B cell (primary cell): ENCODE results near the gene PLD4. TPM values are rescaled to one million over a fixed set of nuclear protein-coding genes. Genes with fewer than 3 reads are reported as not detected.
"Not testable (repeated sequence)": the region's sequence is repeated elsewhere in the genome, so short reads cannot be mapped to it uniquely, and the experiment has no call there.

Experiments used
- ATAC-seq: fragments of 200-7000 bp; cut with Tn5 transposase; one replicate; pipeline ENCODE4 v1.10.0; 2021; ENCODE audit warnings: low read depth, mild to moderate bottlenecking, moderate number of reproducible peaks, moderate library complexity
- CTCF ChIA-PET: fragments of 350-600 bp; sonication (Branson Sonifier 250); formaldehyde crosslinking; loops from one replicate; lab custom pipeline; 2021; ENCODE audit warnings: antibody characterized with exemption, inconsistent platforms; lab: Charles Lee
- POLR2A ChIA-PET: fragments of 350-600 bp; sonication (Branson Sonifier 250); formaldehyde crosslinking; loops from one replicate; lab custom pipeline; 2021; ENCODE audit warnings: antibody characterized with exemption; lab: Charles Lee
- DNase-seq: peaks from one replicate; pipeline ENCODE4 v3.0.0; 2013
- H2AFZ ChIP-seq: 2 replicates; pipeline ENCODE4 v1.6.1; 2012; ENCODE audit warnings: mild to moderate bottlenecking, low read depth, low read length; ENCODE audit not compliant: insufficient read depth, poor library complexity, severe bottlenecking
- H3K27ac ChIP-seq, 2 donors: 1 replicate in 1 of 2; 2 replicates in 1 of 2; pipeline ENCODE4 v1.5.1; 2012 to 2013; ENCODE audit warnings: low read length in 2 of 2, mild to moderate bottlenecking in 2 of 2, moderate library complexity in 1 of 2
- H3K27me3 ChIP-seq, 4 experiments: fragments of 200-600 bp in 1 of 4; sonication (generic) in 1 of 4; replicated peaks in 1 of 4; 1 replicate in 2 of 4; 2 replicates in 2 of 4; pipeline versions ENCODE4 v1.6.1 to v1.7.0; 2013 to 2016; ENCODE audit warnings: low read length in 3 of 4, mild to moderate bottlenecking in 2 of 4, mixed read lengths in 1 of 4, moderate library complexity in 1 of 4; ENCODE audit not compliant: insufficient read depth in 4 of 4, control insufficient read depth in 3 of 4; ENCODE audit errors: control extremely low read depth in 1 of 4
- H3K36me3 ChIP-seq, 2 experiments: replicated peaks in 1 of 2; 1 replicate in 1 of 2; 2 replicates in 1 of 2; pipeline versions ENCODE4 v1.6.1 to v1.7.1; 2013; ENCODE audit warnings: low read length in 1 of 2; ENCODE audit not compliant: insufficient read depth in 2 of 2, control insufficient read depth in 1 of 2; ENCODE audit errors: control extremely low read depth in 1 of 2, extremely low read depth in 1 of 2
- H3K4me1 ChIP-seq, 2 donors: fragments of 200-600 bp in 1 of 2; sonication (generic) in 1 of 2; 1 replicate in 1 of 2; 2 replicates in 1 of 2; pipeline versions ENCODE4 v1.5.1 to v1.6.1; 2013 to 2017; ENCODE audit warnings: low read length in 2 of 2; ENCODE audit not compliant: control insufficient read depth in 2 of 2, insufficient read depth in 2 of 2
- H3K4me2 ChIP-seq: replicated peaks from 2 replicates; pipeline ENCODE3; 2012; ENCODE audit warnings: mild to moderate bottlenecking, low read depth, low read length; ENCODE audit not compliant: poor library complexity, severe bottlenecking
- H3K4me3 ChIP-seq, 5 experiments: fragments of 200-600 bp in 1 of 5; sonication (generic) in 1 of 5; 1 replicate in 3 of 5; 2 replicates in 2 of 5; pipeline versions ENCODE4 v1.5.1 to v1.7.0; 2011 to 2016; ENCODE audit warnings: low read length in 4 of 5, mild to moderate bottlenecking in 4 of 5, low read depth in 2 of 5, control low read depth in 1 of 5, moderate library complexity in 1 of 5; ENCODE audit not compliant: insufficient read depth in 1 of 5; ENCODE audit errors: control extremely low read depth in 1 of 5, extremely low read depth in 1 of 5
- H3K79me2 ChIP-seq: fragments of 200-600 bp; sonication (generic); one replicate; pipeline ENCODE4 v1.6.0; 2016; ENCODE audit warnings: low read length; ENCODE audit not compliant: control insufficient read depth, insufficient read depth
- H3K9ac ChIP-seq: fragments of 200-600 bp; sonication (generic); 2 replicates; pipeline ENCODE4 v1.6.1; 2017; ENCODE audit warnings: mild to moderate bottlenecking, low read length, moderate library complexity
- H3K9me3 ChIP-seq, 3 donors: one replicate each; pipeline versions ENCODE4 v1.6.1 to v1.7.1; 2013; ENCODE audit warnings: low read length in 2 of 3; ENCODE audit not compliant: control insufficient read depth in 2 of 3, insufficient read depth in 1 of 3; ENCODE audit errors: control extremely low read depth in 1 of 3
- H4K20me1 ChIP-seq: 2 replicates; pipeline ENCODE4 v1.6.0; 2012; ENCODE audit warnings: mild to moderate bottlenecking, low read length; ENCODE audit not compliant: insufficient read depth, control insufficient read depth, poor library complexity, severe bottlenecking
- H3K27ac Mint-ChIP-seq: one replicate; pipeline ENCODE4 v1.8.0; 2021; ENCODE audit warnings: mixed read lengths
- H3K27me3 Mint-ChIP-seq: one replicate; pipeline ENCODE4 v1.8.0; 2021; ENCODE audit warnings: mixed read lengths
- H3K4me1 Mint-ChIP-seq: one replicate; pipeline ENCODE4 v1.8.0; 2021; ENCODE audit warnings: mixed read lengths
- H3K4me3 Mint-ChIP-seq: one replicate; pipeline ENCODE4 v1.8.0; 2021; ENCODE audit warnings: mixed read lengths
- H3K9me3 Mint-ChIP-seq: one replicate; pipeline ENCODE4 v1.8.0; 2022; ENCODE audit warnings: mixed read lengths; ENCODE audit not compliant: insufficient read depth
- EZH2 ChIP-seq: IDR thresholded peaks from 2 replicates; pipeline ENCODE4 v1.6.1; 2012; ENCODE audit warnings: borderline replicate concordance, low read depth, mild to moderate bottlenecking, moderate library complexity, low read length; ENCODE audit not compliant: insufficient read depth, poor library complexity, severe bottlenecking
- WGBS: methylation state at CpG from one replicate; pipeline ENCODE4 v1.1.5; 2013; ENCODE audit warnings: missing lambda C conversion rate; ENCODE audit not compliant: insufficient coverage; 5-methylcytosine and 5-hydroxymethylcytosine counted together
- intact Hi-C: fragments of 100-400 bp; cut with micrococcal nuclease; formaldehyde crosslinking; loops from one replicate; pipeline ENCODE4 v1.10.0; 2022
- polyA plus RNA-seq: library from polyadenylated mRNA; depleted of rRNA; stranded (reverse); fragments of >200 nt; gene quantifications from 2 replicates; pipeline ENCODE4 v1.2.3, GENCODE V29; 2012
- total RNA-seq, 2 donors: library from RNA; stranded (reverse); fragments of 120-200 nt in 1 of 2; gene quantifications; 1 replicate in 1 of 2; 2 replicates in 1 of 2; pipeline versions ENCODE4 v1.2.3 to v1.2.4, GENCODE V29; 2013 to 2022
- TF ChIP-seq, protein P1 (sequence below): fragments of 200-600 bp; IDR thresholded peaks from one replicate; pipeline ENCODE4 v1.8.0; 2022; ENCODE audit warnings: antibody characterized with exemption, mild to moderate bottlenecking

PLD4 gene
- total and polyA plus RNA-seq, 2 donors (not counting 1 experiment from before 2014, with no cell fraction given) = 49.9 to 79.7 TPM

DNA sequence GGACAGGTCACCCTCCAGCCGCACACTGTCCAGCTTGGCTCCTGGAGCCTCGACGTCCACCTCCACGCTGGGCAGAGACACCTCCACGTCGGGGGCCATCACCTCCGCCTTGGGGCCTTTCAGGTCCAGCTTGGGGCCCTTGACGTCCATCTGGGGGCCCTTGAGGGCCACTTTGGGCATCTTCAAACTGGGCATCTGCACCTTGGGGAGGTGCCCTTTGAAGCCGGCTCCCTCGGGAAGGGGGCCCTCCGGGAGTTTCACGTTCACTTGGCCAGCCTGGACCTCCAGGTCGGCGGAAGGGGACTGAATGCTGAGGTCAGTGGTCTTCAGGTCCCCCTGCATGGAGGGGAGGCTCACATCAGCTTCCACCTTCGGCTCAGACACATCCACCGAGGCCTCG, 25.3 kb downstream of the PLD4 start:
- Histone ChIP-seq H3K9ac (no peak overlapping the region), H3K79me2 (no peaks in the 10 kb centered on the region), H3K9me3 (no peaks in the 10 kb centered on the region), H4K20me1 (no peaks in the 10 kb centered on the region), H3K4me3 (no peak overlapping the region), H2AFZ (no peak overlapping the region), H3K4me1 (no peaks in the 10 kb centered on the region), H3K4me2 (no peak overlapping the region), H3K27me3 (no peaks in the 10 kb centered on the region), H3K36me3 (no peaks in the 10 kb centered on the region), H3K27ac (no peak overlapping the region)
- CTCF ChIA-PET = no interaction called here
- 90% methylated on average over 17 of the region's 17 CpGs for WGBS
- H3K27me3 Mint-ChIP-seq = no peaks in the 10 kb centered on the region
- no peak overlapping the region for H3K27ac Mint-ChIP-seq
- no peaks in the 10 kb centered on the region for H3K9me3 Mint-ChIP-seq
- POLR2A ChIA-PET = no interaction called here
- H3K4me3 Mint-ChIP-seq = no peak overlapping the region
- no peaks in the 10 kb centered on the region for H3K4me1 Mint-ChIP-seq
- TF ChIP-seq, protein P1, sequence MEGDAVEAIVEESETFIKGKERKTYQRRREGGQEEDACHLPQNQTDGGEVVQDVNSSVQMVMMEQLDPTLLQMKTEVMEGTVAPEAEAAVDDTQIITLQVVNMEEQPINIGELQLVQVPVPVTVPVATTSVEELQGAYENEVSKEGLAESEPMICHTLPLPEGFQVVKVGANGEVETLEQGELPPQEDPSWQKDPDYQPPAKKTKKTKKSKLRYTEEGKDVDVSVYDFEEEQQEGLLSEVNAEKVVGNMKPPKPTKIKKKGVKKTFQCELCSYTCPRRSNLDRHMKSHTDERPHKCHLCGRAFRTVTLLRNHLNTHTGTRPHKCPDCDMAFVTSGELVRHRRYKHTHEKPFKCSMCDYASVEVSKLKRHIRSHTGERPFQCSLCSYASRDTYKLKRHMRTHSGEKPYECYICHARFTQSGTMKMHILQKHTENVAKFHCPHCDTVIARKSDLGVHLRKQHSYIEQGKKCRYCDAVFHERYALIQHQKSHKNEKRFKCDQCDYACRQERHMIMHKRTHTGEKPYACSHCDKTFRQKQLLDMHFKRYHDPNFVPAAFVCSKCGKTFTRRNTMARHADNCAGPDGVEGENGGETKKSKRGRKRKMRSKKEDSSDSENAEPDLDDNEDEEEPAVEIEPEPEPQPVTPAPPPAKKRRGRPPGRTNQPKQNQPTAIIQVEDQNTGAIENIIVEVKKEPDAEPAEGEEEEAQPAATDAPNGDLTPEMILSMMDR = no peak
- no peak for TF ChIP-seq EZH2
- ATAC-seq (no peak), DNase-seq (no peak)
- intact Hi-C loops = no loop called here

GRCh38 chr14:104950701-104951100, 26.0 kb downstream of the PLD4 start:
- intact Hi-C loops, H4K20me1 ChIP-seq, H3K4me3 ChIP-seq, DNase-seq, H3K9me3 Mint-ChIP-seq, H3K4me2 ChIP-seq, H3K27ac Mint-ChIP-seq, H3K9me3 ChIP-seq, H3K4me3 Mint-ChIP-seq, H3K36me3 ChIP-seq, POLR2A ChIA-PET, H3K27me3 ChIP-seq, CTCF ChIA-PET, H2AFZ ChIP-seq, H3K4me1 ChIP-seq, ATAC-seq, H3K27ac ChIP-seq, H3K27me3 Mint-ChIP-seq, H3K4me1 Mint-ChIP-seq, H3K9ac ChIP-seq, H3K79me2 ChIP-seq: not testable (repeated sequence)
- 82% methylated on average over 3 of the region's 15 CpGs for WGBS

DNA sequence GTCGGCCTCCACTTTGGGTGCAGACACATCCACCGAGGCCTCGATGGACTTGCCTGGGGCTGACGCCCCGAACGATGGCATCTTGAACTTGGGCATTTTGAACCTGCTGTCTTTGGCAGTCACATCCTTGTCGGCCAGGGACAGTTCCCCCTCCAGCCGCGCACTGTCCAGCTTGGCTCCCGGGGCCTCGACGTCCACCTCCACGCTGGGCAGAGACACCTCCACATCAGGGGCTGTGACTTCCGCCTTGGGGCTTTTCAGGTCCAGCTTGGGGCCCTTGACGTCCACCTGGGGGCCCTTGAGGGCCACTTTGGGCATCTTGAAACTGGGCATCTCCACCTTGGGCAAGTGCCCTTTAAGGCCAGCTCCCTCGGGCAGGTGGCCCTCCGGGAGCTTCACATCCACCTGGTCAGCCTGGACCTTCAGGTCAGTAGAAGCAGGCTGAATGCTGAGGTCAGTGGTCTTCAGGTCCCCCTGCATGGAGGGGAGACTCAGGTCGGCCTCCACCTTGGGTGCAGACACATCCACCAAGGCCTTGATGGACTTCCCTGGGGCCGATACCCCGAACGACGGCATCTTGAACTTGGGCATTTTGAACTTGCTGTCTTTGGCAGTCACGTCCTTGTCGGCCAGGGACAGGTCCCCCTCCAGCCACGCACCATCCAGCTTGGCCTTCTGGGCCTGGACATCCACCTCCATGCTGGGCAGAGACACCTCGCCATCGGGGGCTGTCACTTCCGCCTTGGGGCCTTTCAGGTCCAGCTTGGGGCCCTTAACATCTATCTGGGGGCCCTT, 27.4 kb downstream of the PLD4 start:
- H2AFZ ChIP-seq, H3K27me3 ChIP-seq, H3K4me1 Mint-ChIP-seq, H3K9me3 Mint-ChIP-seq, DNase-seq, H3K27ac ChIP-seq, H3K4me3 ChIP-seq, ATAC-seq, H3K9me3 ChIP-seq, H3K36me3 ChIP-seq, H3K27ac Mint-ChIP-seq, H3K4me2 ChIP-seq, H3K79me2 ChIP-seq, H3K4me3 Mint-ChIP-seq, H3K27me3 Mint-ChIP-seq, H3K4me1 ChIP-seq, H3K9ac ChIP-seq, intact Hi-C loops, CTCF ChIA-PET, POLR2A ChIA-PET, H4K20me1 ChIP-seq: not testable (repeated sequence)
- WGBS = 90% methylated on average over 27 of the region's 28 CpGs
